H9 (cell line): Measurements from ENCODE around the gene NPAT. TPM values are rescaled to one million over a fixed set of nuclear protein-coding genes. Genes with fewer than 3 reads are reported as not detected.

ENCODE experiments used
- DNase-seq: peaks from one replicate; pipeline ENCODE4 v3.0.0-alpha.2; 2017
- H2AFZ ChIP-seq: one replicate; pipeline ENCODE4 v1.6.1; 2013; ENCODE audit warnings: mild to moderate bottlenecking, low read length, control low read depth, moderate library complexity
- H2AK5ac ChIP-seq: 2 replicates; pipeline ENCODE4 v1.6.1; 2013; ENCODE audit warnings: low read length, control low read depth, mixed read lengths; ENCODE audit not compliant: insufficient read length
- H2BK120ac ChIP-seq: one replicate; pipeline ENCODE4 v1.6.1; 2013; ENCODE audit warnings: low read depth, mild to moderate bottlenecking, low read length, control low read depth, inconsistent platforms; ENCODE audit not compliant: poor library complexity, severe bottlenecking
- H2BK12ac ChIP-seq: 2 replicates; pipeline ENCODE4 v1.6.1; 2013; ENCODE audit warnings: low read length, control low read depth, mixed read lengths, low read depth; ENCODE audit not compliant: insufficient read length
- H2BK15ac ChIP-seq: 2 replicates; pipeline ENCODE4 v1.6.1; 2013; ENCODE audit warnings: low read depth, low read length, control low read depth
- H2BK20ac ChIP-seq: one replicate; pipeline ENCODE4 v1.6.1; 2013; ENCODE audit warnings: low read depth, mild to moderate bottlenecking, low read length, control low read depth, inconsistent platforms; ENCODE audit not compliant: poor library complexity, severe bottlenecking
- H2BK5ac ChIP-seq: 2 replicates; pipeline ENCODE4 v1.6.1; 2013; ENCODE audit warnings: low read length, control low read depth, mixed read lengths; ENCODE audit not compliant: insufficient read length
- H3K14ac ChIP-seq: 2 replicates; pipeline ENCODE4 v1.6.1; 2013; ENCODE audit warnings: low read length, control low read depth; ENCODE audit not compliant: insufficient read depth
- H3K18ac ChIP-seq: 2 replicates; pipeline ENCODE4 v1.6.1; 2013; ENCODE audit warnings: low read depth, mild to moderate bottlenecking, mixed read lengths, low read length, control low read depth; ENCODE audit not compliant: insufficient read length
- H3K23ac ChIP-seq: 2 replicates; pipeline ENCODE4 v1.6.1; 2013; ENCODE audit warnings: low read length, control low read depth, mixed read lengths, low read depth; ENCODE audit not compliant: insufficient read length
- H3K23me2 ChIP-seq: 2 replicates; pipeline ENCODE4 v1.6.1; 2013; ENCODE audit warnings: low read depth, mild to moderate bottlenecking, mixed read lengths, low read length, control low read depth; ENCODE audit not compliant: insufficient read length, poor library complexity, severe bottlenecking
- H3K27ac ChIP-seq: 2 replicates; pipeline ENCODE4 v1.5.1; 2013; ENCODE audit warnings: low read length, control low read depth, mixed read lengths, low read depth; ENCODE audit not compliant: insufficient read length
- H3K27me3 ChIP-seq: 2 replicates; pipeline ENCODE4 v1.6.1; 2013; ENCODE audit warnings: low read length, control low read depth, inconsistent platforms; ENCODE audit not compliant: insufficient read depth
- H3K4ac ChIP-seq: 2 replicates; pipeline ENCODE4 v1.6.1; 2013; ENCODE audit warnings: low read depth, mild to moderate bottlenecking, control low read depth, inconsistent platforms, low read length, moderate library complexity
- H3K4me1 ChIP-seq: 2 replicates; pipeline ENCODE4 v1.6.1; 2013; ENCODE audit warnings: low read length, control low read depth, inconsistent platforms; ENCODE audit not compliant: insufficient read depth
- H3K4me2 ChIP-seq: 2 replicates; pipeline ENCODE4 v1.6.1; 2013; ENCODE audit warnings: low read length, control low read depth, mixed read lengths; ENCODE audit not compliant: insufficient read length, insufficient read depth
- H3K56ac ChIP-seq: 2 replicates; pipeline ENCODE4 v1.6.1; 2013; ENCODE audit warnings: low read depth, mild to moderate bottlenecking, mixed read lengths, low read length, control low read depth; ENCODE audit not compliant: insufficient read length
- H3K79me1 ChIP-seq: 2 replicates; pipeline ENCODE4 v1.6.1; 2013; ENCODE audit warnings: low read depth, mild to moderate bottlenecking, moderate library complexity, low read length, control low read depth, inconsistent platforms; ENCODE audit not compliant: insufficient read depth, poor library complexity, severe bottlenecking
- H3K79me2 ChIP-seq: 2 replicates; pipeline ENCODE4 v1.6.1; 2013; ENCODE audit warnings: low read length, control low read depth, inconsistent platforms; ENCODE audit not compliant: insufficient read depth
- H3K9ac ChIP-seq: 2 replicates; pipeline ENCODE4 v1.6.1; 2013; ENCODE audit warnings: low read length, control low read depth, mixed read lengths; ENCODE audit not compliant: insufficient read length; ENCODE audit errors: extremely low read depth
- H3K9me3 ChIP-seq: one replicate; pipeline ENCODE4 v1.6.1; 2013; ENCODE audit warnings: low read depth, low read length, inconsistent platforms; ENCODE audit not compliant: control insufficient read depth
- H3T11ph ChIP-seq: one replicate; pipeline ENCODE4 v1.6.1; 2013; ENCODE audit warnings: mild to moderate bottlenecking, low read length, control low read depth, inconsistent platforms
- H4K20me1 ChIP-seq: one replicate; pipeline ENCODE4 v1.6.1; 2013; ENCODE audit not compliant: control insufficient read depth, insufficient read length, insufficient read depth
- H4K5ac ChIP-seq: 2 replicates; pipeline ENCODE4 v1.6.1; 2013; ENCODE audit warnings: low read depth, mild to moderate bottlenecking, mixed read lengths, low read length, control low read depth; ENCODE audit not compliant: insufficient read length
- H4K8ac ChIP-seq: replicated peaks from 2 replicates; pipeline ENCODE4 v1.6.1; 2013; ENCODE audit warnings: low read length, control low read depth, mixed read lengths, low read depth; ENCODE audit not compliant: insufficient read length
- H4K91ac ChIP-seq: 2 replicates; pipeline ENCODE4 v1.6.1; 2013; ENCODE audit warnings: low read depth, mild to moderate bottlenecking, moderate library complexity, mixed read lengths, low read length, control low read depth; ENCODE audit not compliant: insufficient read length
- H3K27ac Mint-ChIP-seq, 3 experiments: 2 replicates in 2 of 3; 3 replicates in 1 of 3; pipeline ENCODE4 v1.8.0; 2020 to 2021; ENCODE audit warnings: mixed read lengths in 3 of 3, mild to moderate bottlenecking in 1 of 3, moderate library complexity in 1 of 3
- H3K27me3 Mint-ChIP-seq: 2 replicates; pipeline ENCODE4 v1.8.0; 2021; ENCODE audit warnings: low read depth, mild to moderate bottlenecking, moderate library complexity, mixed read lengths
- H3K36me3 Mint-ChIP-seq, 3 experiments: 2 replicates in 2 of 3; 3 replicates in 1 of 3; pipeline ENCODE4 v1.8.0; 2020 to 2021; ENCODE audit warnings: low read depth in 3 of 3, mixed read lengths in 3 of 3; ENCODE audit not compliant: insufficient read depth in 1 of 3
- H3K4me1 Mint-ChIP-seq, 2 experiments: 2 replicates each; pipeline ENCODE4 v1.8.0; 2020; ENCODE audit warnings: mixed read lengths in 2 of 2
- H3K4me3 Mint-ChIP-seq, 2 experiments: 2 replicates in 1 of 2; 3 replicates in 1 of 2; pipeline ENCODE4 v1.8.0; 2020 to 2021; ENCODE audit warnings: mild to moderate bottlenecking in 2 of 2, mixed read lengths in 2 of 2, moderate library complexity in 1 of 2
- H3K9me3 Mint-ChIP-seq, 2 experiments: 2 replicates in 1 of 2; 3 replicates in 1 of 2; pipeline ENCODE4 v1.8.0; 2020; ENCODE audit warnings: mild to moderate bottlenecking in 2 of 2, mixed read lengths in 2 of 2, moderate library complexity in 1 of 2
- CTCF ChIP-seq: fragments of 200-600 bp; sonication (generic); conservative IDR thresholded peaks from 3 replicates; pipeline ENCODE4 v1.8.0; 2021; ENCODE audit warnings: antibody characterized with exemption, mild to moderate bottlenecking
- WGBS: extraction: QIAGEN DNeasy Blood & Tissue Kit; methylation state at CpG from one replicate; pipeline ENCODE4 v1.1.7; 2013; ENCODE audit warnings: missing lambda C conversion rate, low lambda C conversion rate, mixed read lengths; ENCODE audit not compliant: insufficient read length; ENCODE audit errors: extremely low coverage; 5-methylcytosine and 5-hydroxymethylcytosine counted together
- total RNA-seq: library from RNA; stranded (reverse); gene quantifications from 2 replicates; pipeline ENCODE4 v1.2.1, GENCODE V29; 2021

NPAT gene
- total RNA-seq, 1 experiment from 2014 or later = 22.9 TPM

DNA sequence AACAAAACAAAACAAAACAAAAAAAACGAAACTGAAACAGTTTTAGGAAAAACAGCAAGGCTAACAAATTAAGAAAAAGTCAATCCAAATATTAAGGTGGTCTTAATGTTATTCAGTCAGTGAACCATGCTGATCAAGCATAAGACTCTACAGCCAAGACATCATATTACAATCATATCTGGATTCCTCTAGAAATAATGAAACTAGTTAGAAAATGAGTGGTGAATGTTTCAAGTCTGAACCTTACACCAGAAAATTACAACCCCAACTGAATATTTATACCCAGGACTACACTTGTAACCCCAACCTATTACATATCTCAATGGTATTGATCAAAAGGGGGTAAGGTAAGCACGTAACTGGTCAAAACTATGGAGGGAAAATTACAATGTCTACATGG lies 52.3 kb downstream of the NPAT start:
- TF ChIP-seq CTCF = no peak
- WGBS = no CpG with 5 or more reads among the region's 2 CpGs
- H3K18ac ChIP-seq = no peak overlapping the region
- no peaks in the 10 kb centered on the region for H3K9me3 ChIP-seq
- no peak overlapping the region for H2BK12ac ChIP-seq
- H3K4ac ChIP-seq = no peak overlapping the region
- no peak overlapping the region for H3K23ac ChIP-seq
- H2AK5ac ChIP-seq = no peak overlapping the region
- Mint-ChIP-seq H3K4me3 (no peak overlapping the region), H3K36me3 (peaks cover 27 to 80% (median 66%) of the 10 kb centered on the region in 3 experiments; a peak in 6 of 7 replicates), H3K27ac (no peak overlapping the region; a peak in 1 of 7 replicates), H3K9me3 (no peaks in the 10 kb centered on the region), H3K27me3 (no peaks in the 10 kb centered on the region), H3K4me1 (no peaks in the 10 kb centered on the region)
- H2BK5ac ChIP-seq = no peak overlapping the region
- H3K4me2 ChIP-seq = no peak overlapping the region
- no peaks in the 10 kb centered on the region for H3K4me1 ChIP-seq
- no peaks in the 10 kb centered on the region for H3K79me1 ChIP-seq
- no peak overlapping the region for H3K14ac ChIP-seq
- H2AFZ ChIP-seq = no peak overlapping the region
- H4K91ac ChIP-seq = no peak overlapping the region
- H4K5ac ChIP-seq = no peak overlapping the region
- no peak overlapping the region for H2BK20ac ChIP-seq
- H3K23me2 ChIP-seq = no peaks in the 10 kb centered on the region
- H3T11ph ChIP-seq = no peak overlapping the region
- H2BK120ac ChIP-seq = no peak overlapping the region
- H3K27ac ChIP-seq = no peak overlapping the region
- H4K8ac ChIP-seq = no peak overlapping the region
- H3K27me3 ChIP-seq = no peaks in the 10 kb centered on the region
- H2BK15ac ChIP-seq = no peak overlapping the region
- no peaks in the 10 kb centered on the region for H3K79me2 ChIP-seq
- H3K56ac ChIP-seq = no peak overlapping the region
- no peaks in the 10 kb centered on the region for H4K20me1 ChIP-seq
- H3K9ac ChIP-seq = no peak overlapping the region
- no peak for DNase-seq
